Fibroblast of the aortic adventitia (primary cell): ENCODE results near the gene ST3GAL3. TPM values are rescaled to one million over a fixed set of nuclear protein-coding genes. Genes with fewer than 3 reads are reported as not detected.

ENCODE experiments used
- DNase-seq: peaks from one replicate; pipeline ENCODE4 v3.0.0-alpha.2; 2010; ENCODE audit warnings: low read depth
- H3K4me3 ChIP-seq: 2 replicates; pipeline ENCODE4 v1.5.1; 2011; ENCODE audit warnings: low read depth, mild to moderate bottlenecking, control low read depth, low read length, moderate library complexity
- total RNA-seq: library from RNA; depleted of rRNA; stranded (reverse); fragments of >200 nt; gene quantifications from 2 replicates; pipeline ENCODE4 v1.2.3, GENCODE V29; 2012; ENCODE audit warnings: low replicate concordance
- TF ChIP-seq, protein P1 (sequence below): IDR thresholded peaks from 2 replicates; pipeline ENCODE4 v1.5.1; 2011; ENCODE audit warnings: mild to moderate bottlenecking, low read length, control low read depth, inconsistent platforms; ENCODE audit not compliant: insufficient read depth

The ST3GAL3 gene
- total RNA-seq, 1 donor = 24.0 TPM

DNA sequence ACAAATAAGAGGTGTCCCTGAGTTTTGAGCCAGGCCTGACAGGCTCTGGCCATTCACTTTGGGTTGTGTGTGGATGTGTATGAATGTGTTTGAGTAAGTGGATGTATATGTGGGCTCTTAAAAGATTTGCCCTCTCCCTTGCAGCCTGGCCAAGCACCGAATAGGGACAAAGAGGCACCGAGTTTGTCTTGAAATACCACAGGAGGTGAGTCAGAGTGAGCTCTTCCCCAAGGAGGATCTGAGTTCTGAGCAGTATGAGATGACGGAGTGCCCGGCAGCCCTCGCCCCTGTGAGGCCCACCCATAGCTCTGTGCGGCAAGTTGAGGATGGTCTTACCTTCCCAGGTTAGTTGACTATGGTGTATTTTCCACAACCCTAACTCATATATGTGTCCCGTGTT is 38.4 kb upstream of the ST3GAL3 start:
- no peak for DNase-seq
- H3K4me3 ChIP-seq = no peak overlapping the region
- TF ChIP-seq, protein P1, sequence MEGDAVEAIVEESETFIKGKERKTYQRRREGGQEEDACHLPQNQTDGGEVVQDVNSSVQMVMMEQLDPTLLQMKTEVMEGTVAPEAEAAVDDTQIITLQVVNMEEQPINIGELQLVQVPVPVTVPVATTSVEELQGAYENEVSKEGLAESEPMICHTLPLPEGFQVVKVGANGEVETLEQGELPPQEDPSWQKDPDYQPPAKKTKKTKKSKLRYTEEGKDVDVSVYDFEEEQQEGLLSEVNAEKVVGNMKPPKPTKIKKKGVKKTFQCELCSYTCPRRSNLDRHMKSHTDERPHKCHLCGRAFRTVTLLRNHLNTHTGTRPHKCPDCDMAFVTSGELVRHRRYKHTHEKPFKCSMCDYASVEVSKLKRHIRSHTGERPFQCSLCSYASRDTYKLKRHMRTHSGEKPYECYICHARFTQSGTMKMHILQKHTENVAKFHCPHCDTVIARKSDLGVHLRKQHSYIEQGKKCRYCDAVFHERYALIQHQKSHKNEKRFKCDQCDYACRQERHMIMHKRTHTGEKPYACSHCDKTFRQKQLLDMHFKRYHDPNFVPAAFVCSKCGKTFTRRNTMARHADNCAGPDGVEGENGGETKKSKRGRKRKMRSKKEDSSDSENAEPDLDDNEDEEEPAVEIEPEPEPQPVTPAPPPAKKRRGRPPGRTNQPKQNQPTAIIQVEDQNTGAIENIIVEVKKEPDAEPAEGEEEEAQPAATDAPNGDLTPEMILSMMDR = no peak

DNA sequence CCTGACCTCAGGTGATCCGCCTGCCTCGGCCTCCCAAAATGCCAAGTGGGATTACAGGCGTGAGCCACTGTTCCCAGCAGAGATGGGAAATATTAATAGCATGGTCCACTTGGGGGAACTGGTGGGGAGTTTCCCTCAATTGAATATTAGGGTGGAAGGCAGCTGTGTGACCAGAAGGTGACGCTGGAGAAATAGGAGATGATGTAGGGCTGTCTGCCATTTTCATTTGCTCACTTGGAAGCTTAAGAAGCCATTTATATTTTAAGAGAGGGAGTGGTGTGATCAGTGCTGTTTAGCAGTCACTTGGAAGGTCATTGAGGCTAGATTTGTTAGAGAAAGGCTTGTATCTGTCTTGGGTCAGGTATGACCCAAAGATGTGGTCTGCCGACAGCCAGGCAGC is 37.5 kb upstream of the ST3GAL3 start:
- TF ChIP-seq, protein P1 = no peak
- DNase-seq = no peak
- no peak overlapping the region for H3K4me3 ChIP-seq

DNA sequence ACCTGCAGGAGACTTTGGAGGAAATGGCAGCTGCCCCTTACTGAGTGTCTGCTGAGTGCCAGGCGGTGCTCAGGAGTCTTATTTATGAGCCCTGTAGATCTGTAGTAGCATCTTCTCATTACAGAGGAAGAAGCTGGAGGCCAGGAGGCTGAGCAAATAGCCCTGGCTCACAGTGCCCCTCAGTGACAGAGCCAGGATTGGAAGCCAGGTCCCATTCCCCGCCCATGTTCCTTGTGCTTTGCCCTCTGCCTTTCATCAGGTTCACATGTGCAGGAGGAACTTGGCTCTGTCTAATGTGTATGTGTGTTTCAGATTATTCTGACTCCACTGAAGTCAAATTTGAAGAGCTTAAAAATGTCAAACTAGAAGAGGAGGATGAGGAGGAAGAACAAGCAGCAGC is 36.1 kb upstream of the ST3GAL3 start:
- TF ChIP-seq, protein P1 = no peak
- peak; percentile 22 for DNase-seq
- no peak overlapping the region for H3K4me3 ChIP-seq

DNA sequence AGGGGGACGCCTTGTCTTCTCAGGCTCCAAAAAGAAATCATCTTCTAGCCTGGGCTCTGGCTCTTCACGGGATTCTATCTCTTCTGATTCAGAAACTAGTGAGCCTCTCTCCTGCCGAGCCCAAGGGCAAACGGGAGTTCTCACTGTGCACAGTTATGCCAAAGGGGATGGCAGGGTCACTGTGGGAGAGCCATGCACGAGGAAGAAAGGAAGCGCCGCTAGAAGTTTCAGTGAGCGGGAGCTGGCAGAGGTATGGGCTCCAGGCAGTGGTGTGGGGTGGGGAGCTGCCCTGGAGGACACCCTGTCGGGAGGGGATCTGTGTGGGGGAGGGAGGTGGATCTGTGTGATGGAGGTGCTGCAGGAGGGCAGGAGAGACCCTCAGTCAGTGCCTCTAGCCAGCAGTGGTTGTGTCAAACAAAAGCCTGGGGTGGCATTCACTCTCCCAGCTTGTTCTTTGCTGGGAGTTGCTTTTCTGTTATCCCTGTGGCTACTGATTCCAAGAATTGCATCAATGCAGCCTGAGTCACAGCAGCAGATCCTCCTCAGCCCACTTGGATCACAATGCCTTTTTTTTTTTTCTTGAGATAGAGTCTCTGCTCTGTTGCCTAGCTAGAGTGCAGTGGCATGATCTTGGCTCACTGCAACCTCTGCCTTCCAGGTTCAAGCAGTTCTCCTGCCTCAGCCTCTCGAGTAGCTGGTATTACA is 35.6 kb upstream of the ST3GAL3 start:
- peak; percentile 83 for DNase-seq
- TF ChIP-seq, protein P1 = no peak
- H3K4me3 ChIP-seq = no peak overlapping the region

DNA sequence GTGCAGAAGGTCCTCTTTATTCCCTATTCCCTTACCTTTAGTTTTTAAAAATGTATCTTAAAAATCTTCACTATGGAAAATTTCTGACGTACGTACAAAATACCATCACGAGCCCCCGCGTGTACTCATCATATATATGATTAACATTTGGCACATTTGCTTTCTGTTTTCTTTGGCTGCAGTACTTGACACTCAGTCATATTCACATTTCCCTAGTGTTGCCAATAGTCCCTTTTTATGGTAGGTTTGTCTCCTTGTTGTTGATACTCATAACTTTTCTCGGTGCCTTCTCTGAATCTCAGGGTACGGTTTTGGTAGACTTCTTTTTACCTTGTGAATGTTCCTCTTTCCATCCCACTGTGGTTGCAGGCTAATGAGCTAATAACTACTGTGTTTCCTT is 34.1 kb upstream of the ST3GAL3 start:
- TF ChIP-seq, protein P1 = no peak
- no peak overlapping the region for H3K4me3 ChIP-seq
- no peak for DNase-seq

DNA sequence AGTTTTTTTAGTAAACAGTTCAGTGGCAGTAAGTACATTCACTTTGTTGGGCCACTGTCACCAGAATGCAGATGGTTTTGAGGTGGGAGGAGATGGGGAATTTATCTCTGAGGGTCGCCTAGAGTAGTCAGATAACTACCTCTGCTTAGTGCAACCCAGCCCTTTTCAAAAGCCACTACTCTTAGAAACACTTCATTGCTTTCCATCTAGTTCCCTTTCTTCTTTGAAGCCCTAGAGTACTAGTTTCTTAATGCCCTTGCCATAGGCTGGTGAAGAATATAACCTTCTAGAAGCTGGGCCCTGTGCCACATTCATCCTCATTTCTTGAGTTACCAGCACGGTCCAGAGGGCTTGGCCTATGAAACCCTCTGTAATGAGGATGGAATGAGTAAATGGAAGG is 28.4 kb upstream of the ST3GAL3 start:
- DNase-seq = no peak
- TF ChIP-seq, protein P1 = no peak
- no peak overlapping the region for H3K4me3 ChIP-seq

DNA sequence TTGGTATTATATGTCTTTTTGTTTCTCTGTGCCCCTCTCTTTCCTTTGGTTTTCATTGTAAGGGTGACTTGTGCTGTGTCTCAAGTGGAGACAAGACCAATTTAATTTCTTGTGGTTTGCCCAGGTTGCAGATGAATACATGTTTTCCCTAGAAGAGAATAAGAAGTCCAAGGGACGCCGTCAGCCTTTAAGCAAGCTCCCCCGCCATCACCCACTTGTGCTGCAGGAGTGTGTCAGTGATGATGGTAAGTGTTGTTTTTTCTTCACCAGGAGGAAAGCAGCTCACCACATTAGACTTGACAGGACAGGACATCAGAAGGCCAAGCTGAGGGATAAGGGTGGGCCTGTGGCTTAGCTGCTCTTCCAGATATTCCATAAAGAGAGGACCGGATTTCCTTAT is 23.8 kb upstream of the ST3GAL3 start:
- no peak overlapping the region for H3K4me3 ChIP-seq
- TF ChIP-seq, protein P1 = no peak
- DNase-seq = no peak
